GM23248 (cell line): Measurements from ENCODE around the gene NANS. TPM values are rescaled to one million over a fixed set of nuclear protein-coding genes. Genes with fewer than 3 reads are reported as not detected.

Source experiments
- DNase-seq: peaks from one replicate; pipeline ENCODE4 v3.0.0-alpha.2; 2015
- H2AFZ ChIP-seq: fragments of 200-600 bp; sonication (generic); 2 replicates; pipeline ENCODE4 v1.6.1; 2016; ENCODE audit warnings: antibody characterized with exemption
- H3F3A ChIP-seq: fragments of 200-600 bp; sonication (generic); 2 replicates; pipeline ENCODE4 v1.6.1; 2016; ENCODE audit warnings: mild to moderate bottlenecking, antibody characterized with exemption, mixed run types; ENCODE audit not compliant: insufficient read depth
- H3K27ac ChIP-seq: fragments of 200-600 bp; sonication (generic); 2 replicates; pipeline ENCODE4 v1.5.1; 2016; ENCODE audit warnings: mild to moderate bottlenecking
- H3K27me3 ChIP-seq: fragments of 200-600 bp; sonication (generic); replicated peaks from 2 replicates; pipeline ENCODE4 v1.6.1; 2016; ENCODE audit warnings: mild to moderate bottlenecking; ENCODE audit not compliant: insufficient read depth
- H3K36me3 ChIP-seq: fragments of 200-600 bp; sonication (generic); 2 replicates; pipeline ENCODE4 v1.6.1; 2016; ENCODE audit warnings: low read depth, mild to moderate bottlenecking
- H3K4me1 ChIP-seq: fragments of 200-600 bp; sonication (generic); 2 replicates; pipeline ENCODE4 v1.6.1; 2016; ENCODE audit warnings: mild to moderate bottlenecking; ENCODE audit not compliant: insufficient read depth
- H3K4me2 ChIP-seq: fragments of 200-600 bp; sonication (generic); one replicate; pipeline ENCODE4 v1.6.1; 2016; ENCODE audit warnings: mild to moderate bottlenecking; ENCODE audit not compliant: unreplicated experiment
- H3K4me3 ChIP-seq: fragments of 200-600 bp; sonication (generic); 2 replicates; pipeline ENCODE4 v1.5.1; 2016; ENCODE audit warnings: mild to moderate bottlenecking
- H3K79me2 ChIP-seq: fragments of 200-600 bp; sonication (generic); 2 replicates; pipeline ENCODE4 v1.6.1; 2016; ENCODE audit warnings: mild to moderate bottlenecking; ENCODE audit not compliant: insufficient read depth
- H3K9ac ChIP-seq: fragments of 200-600 bp; sonication (generic); 2 replicates; pipeline ENCODE4 v1.6.1; 2016; ENCODE audit warnings: mild to moderate bottlenecking
- H3K9me2 ChIP-seq: fragments of 200-600 bp; sonication (generic); 2 replicates; pipeline ENCODE4 v1.6.1; 2016; ENCODE audit warnings: mixed run types, mild to moderate bottlenecking, moderate library complexity; ENCODE audit not compliant: insufficient read depth
- H3K9me3 ChIP-seq: fragments of 200-600 bp; sonication (generic); one replicate; pipeline ENCODE4 v1.6.1; 2017; ENCODE audit warnings: low read depth
- H4K20me1 ChIP-seq: fragments of 200-600 bp; sonication (generic); 2 replicates; pipeline ENCODE4 v1.6.0; 2016; ENCODE audit not compliant: insufficient read depth
- EZH2 ChIP-seq: fragments of 200-600 bp; sonication (generic); IDR thresholded peaks from 2 replicates; pipeline ENCODE4 v1.6.1; 2018; ENCODE audit warnings: antibody characterized with exemption, mild to moderate bottlenecking; ENCODE audit not compliant: insufficient read depth, poor library complexity, severe bottlenecking
- EZH2phosphoT487 ChIP-seq: fragments of 200-600 bp; sonication (generic); IDR thresholded peaks from 2 replicates; pipeline ENCODE4 v1.6.1; 2018; ENCODE audit warnings: antibody characterized with exemption, moderate library complexity, mild to moderate bottlenecking, low read depth; ENCODE audit not compliant: insufficient read depth
- WGBS, 2 experiments: methylation state at CpG; one replicate each; pipeline ENCODE4 v1.1.6; 2015 to 2017; ENCODE audit warnings: low lambda C conversion rate in 2 of 2, low coverage in 1 of 2; ENCODE audit errors: missing lambda C conversion rate in 2 of 2; 5-methylcytosine and 5-hydroxymethylcytosine counted together
- in situ Hi-C: fragments of 300-500 bp; cut with MboI; formaldehyde crosslinking; loops from 2 replicates; pipeline ENCODE4 v1.15.0; 2020
- polyA plus RNA-seq: library from polyadenylated mRNA; unstranded; fragments of >200 nt; fragmentation: Nextera tagmentation; extraction: Ambion mirVana; gene quantifications from 2 replicates; pipeline ENCODE4 v1.2.1, GENCODE V29; 2016
- total RNA-seq: library from RNA; depleted of rRNA; stranded (reverse); fragments of >200 nt; shearing (Covaris generic); gene quantifications from 2 replicates; pipeline ENCODE4 v1.2.3, GENCODE V29; 2014

Gene NANS
- total and polyA plus RNA-seq, 2 experiments from 2014 or later, result 80.8 to 128 TPM

- WGBS, 2 experiments, result 93 to 94% methylated on average over 8 of the region's 8 CpGs
These were observed 8.3 kb downstream of the NANS start for GRCh38 chr9:98064623-98065392.

GRCh38 chr9:98066235-98066634 is 9.7 kb downstream of the NANS start:
- H3K27me3 ChIP-seq, result no peaks in the 10 kb centered on the region
- no peak overlapping the region for H3K9ac ChIP-seq
- TF ChIP-seq EZH2 (no peak), EZH2phosphoT487 (no peak)
- no peaks in the 10 kb centered on the region for H3F3A ChIP-seq
- H3K79me2 ChIP-seq, result peaks cover 94% of the 10 kb centered on the region
- H3K4me2 ChIP-seq, result no peak overlapping the region
- H2AFZ ChIP-seq, result no peak overlapping the region
- no peak overlapping the region for H3K4me3 ChIP-seq
- in situ Hi-C loops, result no loop called here
- H3K9me2 ChIP-seq, result no peaks in the 10 kb centered on the region
- WGBS, 2 experiments, result 95 to 96% methylated on average over 3 of the region's 3 CpGs
- no peak for DNase-seq
- no peaks in the 10 kb centered on the region for H3K9me3 ChIP-seq
- no peaks in the 10 kb centered on the region for H3K4me1 ChIP-seq
- H3K36me3 ChIP-seq, result peaks cover 41% of the 10 kb centered on the region; the same call in 1 of the 2 replicates
- H4K20me1 ChIP-seq, result no peaks in the 10 kb centered on the region
- no peak overlapping the region for H3K27ac ChIP-seq

More at GRCh38 chr9:98064623-98065392, 8.3 kb downstream of the NANS start:
- Histone ChIP-seq H4K20me1 (no peaks in the 10 kb centered on the region), H3K9me3 (no peaks in the 10 kb centered on the region), H3K27me3 (no peaks in the 10 kb centered on the region), H3F3A (no peaks in the 10 kb centered on the region), H3K4me2 (no peak overlapping the region), H3K9ac (no peak overlapping the region), H3K4me1 (no peaks in the 10 kb centered on the region), H3K4me3 (no peak overlapping the region), H3K9me2 (no peaks in the 10 kb centered on the region), H2AFZ (no peak overlapping the region), H3K79me2 (peaks cover 94% of the 10 kb centered on the region), H3K36me3 (peaks cover 48% of the 10 kb centered on the region; the same call in 1 of the 2 replicates), H3K27ac (no peak overlapping the region)
- TF ChIP-seq EZH2phosphoT487 (no peak), EZH2 (no peak)
- in situ Hi-C loops, result no loop called here
- no peak for DNase-seq

- no peaks in the 10 kb centered on the region for H3K9me2 ChIP-seq
- H4K20me1 ChIP-seq, result no peaks in the 10 kb centered on the region
- no peaks in the 10 kb centered on the region for H3F3A ChIP-seq
- TF ChIP-seq EZH2phosphoT487, result no peak
- no peak for TF ChIP-seq EZH2
- H2AFZ ChIP-seq, result no peak overlapping the region
- peaks cover 37% of the 10 kb centered on the region; the same call in 1 of the 2 replicates for H3K36me3 ChIP-seq
- no peaks in the 10 kb centered on the region for H3K4me1 ChIP-seq
- H3K9ac ChIP-seq, result no peak overlapping the region
- H3K79me2 ChIP-seq, result peaks cover 97% of the 10 kb centered on the region
- WGBS, 2 experiments, result 95 to 100% methylated on average over 2 of the region's 2 CpGs
- no peak for DNase-seq
- no peaks in the 10 kb centered on the region for H3K27me3 ChIP-seq
- no peaks in the 10 kb centered on the region for H3K9me3 ChIP-seq
- H3K27ac ChIP-seq, result no peak overlapping the region
- no peak overlapping the region for H3K4me3 ChIP-seq
- no peak overlapping the region for H3K4me2 ChIP-seq
- in situ Hi-C loops, result no loop called here
These were observed 10.7 kb downstream of the NANS start for GRCh38 chr9:98067184-98067583.

DNA sequence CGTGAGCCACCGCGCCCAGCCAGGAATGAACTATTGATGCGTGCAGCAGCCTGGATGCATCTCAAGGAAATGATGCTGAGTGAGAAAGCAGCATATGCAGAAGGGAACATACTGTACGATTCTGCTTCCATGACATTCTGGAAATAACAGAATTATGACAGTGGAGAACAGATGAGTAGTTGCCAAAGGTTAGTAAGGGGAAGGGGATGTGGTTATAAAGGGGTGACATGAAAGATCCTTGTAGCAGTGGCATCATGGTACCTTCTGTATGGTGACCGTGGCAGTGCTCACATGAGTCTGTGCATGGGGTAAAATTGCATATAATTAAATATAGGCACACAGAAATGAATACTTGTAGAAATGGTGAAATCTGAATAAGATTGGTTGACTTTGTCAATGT is 13.0 kb downstream of the NANS start:
- H3K9me2 ChIP-seq, result no peaks in the 10 kb centered on the region
- 97% methylated on average over 6 of the region's 6 CpGs for WGBS, 2 experiments
- no peak overlapping the region for H2AFZ ChIP-seq
- H3F3A ChIP-seq, result peaks cover 13% of the 10 kb centered on the region; the same call in 1 of the 2 replicates
- TF ChIP-seq EZH2, result no peak
- TF ChIP-seq EZH2phosphoT487, result no peak
- no peaks in the 10 kb centered on the region for H4K20me1 ChIP-seq
- no peak overlapping the region for H3K4me2 ChIP-seq
- H3K36me3 ChIP-seq, result peaks cover 22% of the 10 kb centered on the region; the same call in 1 of the 2 replicates
- H3K4me3 ChIP-seq, result no peak overlapping the region
- no peaks in the 10 kb centered on the region for H3K9me3 ChIP-seq
- H3K4me1 ChIP-seq, result peaks cover 1% of the 10 kb centered on the region
- peaks cover 82% of the 10 kb centered on the region for H3K79me2 ChIP-seq
- H3K9ac ChIP-seq, result no peak overlapping the region
- no peak overlapping the region for H3K27ac ChIP-seq
- DNase-seq, result no peak
- H3K27me3 ChIP-seq, result no peaks in the 10 kb centered on the region
- in situ Hi-C loops, result no loop called here
